Liver (tissue), 3 donors: Measurements from ENCODE around the gene PLPPR5.

Source experiments
- CTCF ChIP-seq: fragments of 150-350 bp; IDR thresholded peaks from 2 replicates; pipeline ENCODE4 v1.5.1; 2017; ENCODE audit warnings: improper control_type of control experiment, low read depth, low read length; ENCODE audit not compliant: missing input control
- GABPA ChIP-seq, 2 donors: IDR thresholded peaks in 1 of 2; conservative IDR thresholded peaks in 1 of 2; 2 replicates each; pipeline ENCODE4 v1.6.1; 2016; ENCODE audit warnings: antibody characterized with exemption in 2 of 2, mild to moderate bottlenecking in 1 of 2, moderate library complexity in 1 of 2
- JUND ChIP-seq, 2 donors: IDR thresholded peaks; 2 replicates each; pipeline ENCODE4 v1.6.1; 2016; ENCODE audit warnings: antibody characterized with exemption in 2 of 2
- MAX ChIP-seq: IDR thresholded peaks from 2 replicates; pipeline ENCODE4 v1.6.1; 2016; ENCODE audit warnings: antibody characterized with exemption
- RAD21 ChIP-seq, 2 donors: IDR thresholded peaks; 2 replicates each; pipeline ENCODE4 v1.6.1; 2016; ENCODE audit warnings: antibody characterized with exemption in 2 of 2, mild to moderate bottlenecking in 2 of 2
- SP1 ChIP-seq: IDR thresholded peaks from 2 replicates; pipeline ENCODE4 v1.6.1; 2018; ENCODE audit warnings: antibody characterized with exemption, mild to moderate bottlenecking
- TAF1 ChIP-seq: conservative IDR thresholded peaks from 2 replicates; pipeline ENCODE4 v1.6.1; 2016; ENCODE audit warnings: antibody characterized with exemption, mild to moderate bottlenecking
- YY1 ChIP-seq: IDR thresholded peaks from 2 replicates; pipeline ENCODE4 v1.6.1; 2016; ENCODE audit warnings: antibody characterized with exemption, mild to moderate bottlenecking
- ZBTB33 ChIP-seq: IDR thresholded peaks from 2 replicates; pipeline ENCODE4 v1.6.1; 2016; ENCODE audit warnings: antibody characterized with exemption
- donor health status: healthy.
- donor health status: healthy.

- TF ChIP-seq GABPA (IDR thresholded peaks at IDR 0.05 in 1 of 2, conservative IDR thresholded peaks at IDR 0.05 in 1 of 2) = no peak
- TF ChIP-seq YY1 = no peak
- no peak for TF ChIP-seq CTCF
- no peak for TF ChIP-seq TAF1
- no peak for TF ChIP-seq ZBTB33
- TF ChIP-seq SP1 = no peak
- no peak for TF ChIP-seq RAD21 (IDR thresholded peaks at IDR 0.05)
- TF ChIP-seq MAX = no peak
- no peak for TF ChIP-seq JUND (IDR thresholded peaks at IDR 0.05)
Observed at GRCh38 chr1:98992844-98993243, 11.8 kb downstream of the PLPPR5 start.
